HCT116 (cell line): ENCODE data around the gene DOCK2. TPM values are rescaled to one million over a fixed set of nuclear protein-coding genes. Genes with fewer than 3 reads are reported as not detected.

Experiments
- ATAC-seq: fragments of 200-7000 bp; cut with Tn5 transposase; 2 replicates; pipeline ENCODE4 v1.9.1; 2020; ENCODE audit warnings: mild to moderate bottlenecking, moderate library complexity
- BruUV-seq: library from RNA; stranded (reverse); fragments of 400-500 nt; replicated peaks from 2 replicates; lab custom pipeline; 2021; lab: Mats Ljungman, UMichigan
- CTCF ChIA-PET: fragments of 300-600 bp; sonication (Branson Sonifier 250); formaldehyde crosslinking; loops from one replicate; lab custom pipeline; 2021; ENCODE audit warnings: antibody characterized with exemption; lab: Charles Lee
- POLR2A ChIA-PET: fragments of 300-600, 350-600 bp; sonication (Branson Sonifier 250); formaldehyde crosslinking; loops from one replicate; lab custom pipeline; 2021; ENCODE audit warnings: antibody characterized with exemption; lab: Charles Lee
- RAD21 ChIA-PET, 2 experiments: fragments of 300-600 bp; sonication (Branson Sonifier 250); formaldehyde crosslinking; loops; one replicate each; lab custom pipeline; 2023; ENCODE audit warnings: low total read pairs in 2 of 2; ENCODE audit not compliant: uncharacterized antibody in 2 of 2, unreplicated experiment in 2 of 2, low non-redundant PET in 1 of 2; lab: Charles Lee
- DNase-seq: peaks from one replicate; pipeline ENCODE4 v3.0.0-alpha.2; 2010; ENCODE audit warnings: low read depth, low spot score
- H2AFZ ChIP-seq: fragments of 200-600 bp; shearing (Covaris generic), sonication (generic); 2 replicates; pipeline ENCODE4 v1.6.1; 2017; ENCODE audit warnings: low read depth, mixed run types, mixed read lengths, antibody characterized with exemption, low read length; ENCODE audit not compliant: poor library complexity, severe bottlenecking
- H3K27ac ChIP-seq: 2 replicates; pipeline ENCODE4 v1.5.1; 2012; ENCODE audit warnings: low read depth, low read length
- H3K27me3 ChIP-seq: fragments of 200-600 bp; sonication (generic); 2 replicates; pipeline ENCODE4 v1.6.1; 2016; ENCODE audit warnings: mixed run types, low read length, mixed read lengths; ENCODE audit not compliant: insufficient read depth
- H3K36me3 ChIP-seq, 2 experiments: fragments of 200-500 bp in 1 of 2; fragments of 200-600 bp in 1 of 2; sonication (Bioruptor generic) in 1 of 2; sonication (generic) in 1 of 2; 2 replicates each; pipeline versions ENCODE4 v1.5.1 to v1.6.1; 2014 to 2016; ENCODE audit warnings: low read length in 2 of 2, inconsistent platforms in 1 of 2, mixed read lengths in 1 of 2, mixed run types in 1 of 2; ENCODE audit not compliant: insufficient read depth in 2 of 2, control insufficient read depth in 1 of 2
- H3K4me1 ChIP-seq, 2 experiments: fragments of 200-600 bp in 1 of 2; sonication (generic) in 1 of 2; 2 replicates each; pipeline versions ENCODE4 v1.5.1 to v1.6.1; 2012 to 2017; ENCODE audit warnings: low read length in 2 of 2, inconsistent platforms in 1 of 2, mild to moderate bottlenecking in 1 of 2, mixed read lengths in 1 of 2, mixed run types in 1 of 2, moderate library complexity in 1 of 2; ENCODE audit not compliant: insufficient read depth in 2 of 2, control insufficient read depth in 1 of 2
- H3K4me2 ChIP-seq: fragments of 200-600 bp; sonication (generic); 2 replicates; pipeline ENCODE4 v1.6.1; 2017; ENCODE audit warnings: mixed run types, low read length, mixed read lengths
- H3K4me3 ChIP-seq, 2 experiments: fragments of 200-600 bp in 1 of 2; sonication (generic) in 1 of 2; replicated peaks in 1 of 2; 2 replicates each; pipeline ENCODE4 v1.5.1; 2011 to 2016; ENCODE audit warnings: low read length in 2 of 2, control low read depth in 1 of 2, low read depth in 1 of 2, mild to moderate bottlenecking in 1 of 2, mixed read lengths in 1 of 2, mixed run types in 1 of 2
- H3K79me2 ChIP-seq: fragments of 200-600 bp; sonication (generic); 2 replicates; pipeline ENCODE4 v1.6.1; 2017; ENCODE audit warnings: mild to moderate bottlenecking, mixed run types, low read length, moderate library complexity, mixed read lengths; ENCODE audit not compliant: insufficient read depth
- H3K9ac ChIP-seq: fragments of 200-600 bp; sonication (generic); 2 replicates; pipeline ENCODE4 v1.6.1; 2016; ENCODE audit warnings: low read length, mixed read lengths
- H3K9me2 ChIP-seq: fragments of 200-600 bp; sonication (generic), shearing (Covaris generic); 2 replicates; pipeline ENCODE4 v1.6.1; 2017; ENCODE audit warnings: mixed run types, mild to moderate bottlenecking, moderate library complexity; ENCODE audit not compliant: insufficient read depth
- H3K9me3 ChIP-seq, 2 experiments: fragments of 200-500 bp in 1 of 2; fragments of 200-600 bp in 1 of 2; sonication (Bioruptor generic) in 1 of 2; sonication (generic) in 1 of 2; 2 replicates each; pipeline ENCODE4 v1.6.1; 2014 to 2017; ENCODE audit warnings: low read length in 2 of 2, mixed read lengths in 2 of 2, inconsistent platforms in 1 of 2, low read depth in 1 of 2, mild to moderate bottlenecking in 1 of 2, mixed run types in 1 of 2, moderate library complexity in 1 of 2; ENCODE audit not compliant: control insufficient read depth in 1 of 2, insufficient read depth in 1 of 2
- H4K20me1 ChIP-seq: fragments of 200-600 bp; sonication (generic), shearing (Covaris generic); 2 replicates; pipeline ENCODE4 v1.6.1; 2017; ENCODE audit warnings: mixed run types, mild to moderate bottlenecking, moderate library complexity; ENCODE audit not compliant: insufficient read depth
- ATF3 ChIP-seq: IDR thresholded peaks from 2 replicates; pipeline ENCODE4 v1.6.1; 2012
- CBX3 ChIP-seq: IDR thresholded peaks from 2 replicates; pipeline ENCODE4 v1.6.1; 2012; ENCODE audit warnings: low read depth
- CEBPB ChIP-seq: IDR thresholded peaks from 2 replicates; pipeline ENCODE4 v1.6.1; 2012; ENCODE audit warnings: low read depth
- EGR1 ChIP-seq: IDR thresholded peaks from 2 replicates; pipeline ENCODE4 v1.6.1; 2012; ENCODE audit warnings: low read depth
- ELF1 ChIP-seq: IDR thresholded peaks from 2 replicates; pipeline ENCODE4 v1.6.1; 2012; ENCODE audit warnings: low read depth, borderline replicate concordance
- EZH2 ChIP-seq: fragments of 200-600 bp; sonication (generic); IDR thresholded peaks from 2 replicates; pipeline ENCODE4 v1.6.1; 2017; ENCODE audit warnings: antibody characterized with exemption, mixed run types
- EZH2phosphoT487 ChIP-seq: fragments of 200-600 bp; IDR thresholded peaks from 2 replicates; pipeline ENCODE4 v1.6.1; 2018; ENCODE audit warnings: antibody characterized with exemption, borderline replicate concordance
- FOSL1 ChIP-seq: IDR thresholded peaks from 2 replicates; pipeline ENCODE4 v1.6.1; 2012; ENCODE audit warnings: low read depth
- JUND ChIP-seq: IDR thresholded peaks from 2 replicates; pipeline ENCODE4 v1.6.1; 2012
- MAX ChIP-seq: IDR thresholded peaks from 2 replicates; pipeline ENCODE4 v1.6.1; 2012
- POLR2AphosphoS5 ChIP-seq: IDR thresholded peaks from 2 replicates; pipeline ENCODE4 v1.6.1; 2011; ENCODE audit warnings: mild to moderate bottlenecking, low read depth, low read length, moderate library complexity
- RAD21 ChIP-seq: IDR thresholded peaks from 2 replicates; pipeline ENCODE4 v1.6.1; 2012; ENCODE audit warnings: low read depth, mild to moderate bottlenecking
- SIN3A ChIP-seq: IDR thresholded peaks from 2 replicates; pipeline ENCODE4 v1.6.1; 2012; ENCODE audit warnings: low read depth
- SRF ChIP-seq: IDR thresholded peaks from 2 replicates; pipeline ENCODE4 v1.6.1; 2012; ENCODE audit warnings: low read depth
- YY1 ChIP-seq: IDR thresholded peaks from 2 replicates; pipeline ENCODE4 v1.6.1; 2011; ENCODE audit warnings: low read length, low read depth, moderate library complexity, mild to moderate bottlenecking; ENCODE audit not compliant: insufficient replicate concordance; ENCODE audit errors: extremely low read depth
- ZNF274 ChIP-seq: fragments of 200-500 bp; sonication (Bioruptor generic); IDR thresholded peaks from 2 replicates; pipeline ENCODE4 v1.6.1; 2014; ENCODE audit warnings: mild to moderate bottlenecking, low read depth, low read length, inconsistent platforms
- intact Hi-C: fragments of 100-400 bp; cut with micrococcal nuclease; formaldehyde crosslinking; loops from 2 replicates; pipeline ENCODE4 v1.10.0; 2022
- total RNA-seq: library from RNA; stranded (reverse); gene quantifications from one replicate; pipeline ENCODE4 v1.2.1, GENCODE V29; 2021; ENCODE audit not compliant: unreplicated experiment

DOCK2 gene
- total RNA-seq, 1 experiment from 2014 or later = 0.89 TPM

- no peak for DNase-seq
- CTCF ChIA-PET = no interaction called here
- RAD21 ChIA-PET = no interaction called here
- no peaks in the 10 kb centered on the region for H3K79me2 ChIP-seq
- POLR2A ChIA-PET = no interaction called here
- no peak overlapping the region for H3K4me2 ChIP-seq
- no peaks in the 10 kb centered on the region for H3K9me2 ChIP-seq
- intact Hi-C loops = no loop called here
- no peak for ATAC-seq
- H3K4me3 ChIP-seq = no peak overlapping the region
- peaks cover 15% of the 10 kb centered on the region; the same call in 1 of the 2 replicates for H3K27me3 ChIP-seq
- H3K27ac ChIP-seq = no peak overlapping the region
- BruUV-seq = no TSS peak
- no peaks in the 10 kb centered on the region for H3K9me3 ChIP-seq
- H4K20me1 ChIP-seq = no peaks in the 10 kb centered on the region
- no peaks in the 10 kb centered on the region for H3K4me1 ChIP-seq
- TF ChIP-seq ATF3 (no peak), RAD21 (no peak), POLR2AphosphoS5 (no peak), JUND (no peak), EGR1 (no peak)
- no peak overlapping the region for H3K9ac ChIP-seq
- H3K36me3 ChIP-seq = no peaks in the 10 kb centered on the region
- H2AFZ ChIP-seq = no peak overlapping the region
Measured at GRCh38 chr5:169814522-169814921, 177.4 kb downstream of the DOCK2 start.

- no peak overlapping the region for H3K4me3 ChIP-seq
- H3K79me2 ChIP-seq = no peaks in the 10 kb centered on the region
- intact Hi-C loops = no loop called here
- no peaks in the 10 kb centered on the region for H3K4me1 ChIP-seq
- BruUV-seq = no TSS peak
- POLR2A ChIA-PET = no interaction called here
- no peak overlapping the region for H3K9ac ChIP-seq
- RAD21 ChIA-PET = no interaction called here
- H3K9me3 ChIP-seq = no peaks in the 10 kb centered on the region
- 0 out of 2 replicates have a peak, but pooled peaks cover 9% of the 10 kb centered on the region for H3K27me3 ChIP-seq
- ATAC-seq (no peak), DNase-seq (no peak)
- CTCF ChIA-PET = no interaction called here
- H4K20me1 ChIP-seq = no peaks in the 10 kb centered on the region
- TF ChIP-seq SRF = no peak
- TF ChIP-seq MAX = no peak
- TF ChIP-seq FOSL1 = no peak
- no peak for TF ChIP-seq CBX3
- TF ChIP-seq CEBPB = no peak
- TF ChIP-seq ATF3 = no peak
- TF ChIP-seq YY1 = no peak
- no peak for TF ChIP-seq ZNF274
- TF ChIP-seq SIN3A = no peak
- no peak for TF ChIP-seq EZH2phosphoT487
- TF ChIP-seq ELF1 = no peak
- no peak for TF ChIP-seq RAD21
- no peak for TF ChIP-seq EZH2
- H3K36me3 ChIP-seq = no peaks in the 10 kb centered on the region
- no peaks in the 10 kb centered on the region for H3K9me2 ChIP-seq
- H3K27ac ChIP-seq = no peak overlapping the region
- no peak overlapping the region for H2AFZ ChIP-seq
- H3K4me2 ChIP-seq = no peak overlapping the region
Measured at GRCh38 chr5:169817031-169817430, 180.0 kb downstream of the DOCK2 start.
